ENCODE results near the gene STK32B.

- TF ChIP-seq POLR2A (IDR thresholded peaks at IDR 0.05; ENCODE audit: low read length) = no peak
- TF ChIP-seq ZFP36 (IDR thresholded peaks at IDR 0.05; ENCODE audit: borderline replicate concordance, partially characterized antibody) = no peak
- TF ChIP-seq, protein P1, sequence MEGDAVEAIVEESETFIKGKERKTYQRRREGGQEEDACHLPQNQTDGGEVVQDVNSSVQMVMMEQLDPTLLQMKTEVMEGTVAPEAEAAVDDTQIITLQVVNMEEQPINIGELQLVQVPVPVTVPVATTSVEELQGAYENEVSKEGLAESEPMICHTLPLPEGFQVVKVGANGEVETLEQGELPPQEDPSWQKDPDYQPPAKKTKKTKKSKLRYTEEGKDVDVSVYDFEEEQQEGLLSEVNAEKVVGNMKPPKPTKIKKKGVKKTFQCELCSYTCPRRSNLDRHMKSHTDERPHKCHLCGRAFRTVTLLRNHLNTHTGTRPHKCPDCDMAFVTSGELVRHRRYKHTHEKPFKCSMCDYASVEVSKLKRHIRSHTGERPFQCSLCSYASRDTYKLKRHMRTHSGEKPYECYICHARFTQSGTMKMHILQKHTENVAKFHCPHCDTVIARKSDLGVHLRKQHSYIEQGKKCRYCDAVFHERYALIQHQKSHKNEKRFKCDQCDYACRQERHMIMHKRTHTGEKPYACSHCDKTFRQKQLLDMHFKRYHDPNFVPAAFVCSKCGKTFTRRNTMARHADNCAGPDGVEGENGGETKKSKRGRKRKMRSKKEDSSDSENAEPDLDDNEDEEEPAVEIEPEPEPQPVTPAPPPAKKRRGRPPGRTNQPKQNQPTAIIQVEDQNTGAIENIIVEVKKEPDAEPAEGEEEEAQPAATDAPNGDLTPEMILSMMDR (IDR thresholded peaks at IDR 0.05) = no peak
- no peak for TF ChIP-seq POLR2AphosphoS2 (conservative IDR thresholded peaks at IDR 0.05; ENCODE audit: low read length)
- no peak for TF ChIP-seq MAFK (IDR thresholded peaks at IDR 0.05; ENCODE audit: partially characterized antibody)
- no peak for TF ChIP-seq PHF8 (IDR thresholded peaks at IDR 0.05; ENCODE audit: borderline replicate concordance, low read depth)
- TF ChIP-seq NFE2L2 (conservative IDR thresholded peaks at IDR 0.05; ENCODE audit: low read length) = no peak
Observed at GRCh38 chr4:5072948-5073347, 21.7 kb downstream of the STK32B start.

Data from A549 (cell line).